Anterior cingulate cortex (tissue), 58 donors: ENCODE measurements around the gene ZCCHC7.

Experiments
- DNase-seq, 58 donors: peaks; one replicate each; lab custom pipeline; 2025; lab: John Stamatoyannopoulos, UW

The ZCCHC7 gene

DNA sequence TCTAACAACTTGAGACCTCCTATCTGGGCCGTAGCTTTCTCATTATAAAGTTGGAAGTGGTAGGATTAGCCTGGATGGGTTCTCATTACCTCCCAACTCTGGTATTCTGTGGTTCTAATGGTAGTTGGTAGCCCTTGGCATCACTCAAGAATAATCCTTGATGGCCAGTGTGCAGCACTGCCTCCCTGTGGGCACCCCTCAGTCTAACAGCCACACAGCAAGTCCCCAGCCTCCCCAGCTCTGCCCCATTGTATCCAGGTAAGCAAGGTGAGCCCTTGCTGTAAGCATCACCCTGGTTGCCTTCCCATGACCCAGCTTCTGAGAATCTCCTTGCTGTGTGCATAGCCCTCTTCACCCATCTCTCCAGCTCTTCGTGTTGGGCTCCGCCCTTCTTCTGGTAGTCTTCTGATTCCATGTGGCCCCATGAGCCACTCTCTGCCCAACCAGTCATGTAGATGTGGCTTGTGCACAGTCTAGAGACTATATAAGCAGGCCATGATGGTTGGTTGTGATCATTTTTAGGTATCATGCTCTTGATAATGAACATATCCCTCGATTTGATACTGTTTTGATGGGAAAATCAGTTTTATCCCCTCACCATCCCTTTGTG is 244.5 kb downstream of the ZCCHC7 start:
- no peak for DNase-seq

DNA sequence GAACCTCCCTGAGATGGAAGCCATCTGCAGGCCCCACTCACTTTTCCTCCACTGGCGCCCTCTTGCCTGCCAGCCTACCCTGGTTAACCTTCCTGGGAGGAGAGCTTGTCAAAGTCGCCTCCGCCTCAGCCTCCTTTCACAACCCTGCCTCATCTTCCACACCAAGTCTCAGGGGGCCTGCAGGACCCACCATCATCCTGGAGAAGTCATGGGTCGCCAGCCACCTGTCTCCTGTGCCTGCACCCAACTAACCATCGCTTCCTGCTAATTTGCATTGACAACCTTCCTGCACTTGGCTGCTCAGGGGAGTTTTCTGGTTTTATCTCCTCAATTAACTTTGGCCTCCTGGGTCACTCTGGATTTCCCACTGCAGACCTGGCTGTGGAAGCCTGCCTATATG is 249.3 kb downstream of the ZCCHC7 start:
- DNase-seq: no peak

GRCh38 chr9:37370282-37370681 is 249.9 kb downstream of the ZCCHC7 start:
- DNase-seq: no peak

- DNase-seq: no peak
These were observed 250.7 kb downstream of the ZCCHC7 start for GRCh38 chr9:37370968-37371563.

- DNase-seq: no peak
These were observed 251.4 kb downstream of the ZCCHC7 start for GRCh38 chr9:37371565-37372464.

DNA sequence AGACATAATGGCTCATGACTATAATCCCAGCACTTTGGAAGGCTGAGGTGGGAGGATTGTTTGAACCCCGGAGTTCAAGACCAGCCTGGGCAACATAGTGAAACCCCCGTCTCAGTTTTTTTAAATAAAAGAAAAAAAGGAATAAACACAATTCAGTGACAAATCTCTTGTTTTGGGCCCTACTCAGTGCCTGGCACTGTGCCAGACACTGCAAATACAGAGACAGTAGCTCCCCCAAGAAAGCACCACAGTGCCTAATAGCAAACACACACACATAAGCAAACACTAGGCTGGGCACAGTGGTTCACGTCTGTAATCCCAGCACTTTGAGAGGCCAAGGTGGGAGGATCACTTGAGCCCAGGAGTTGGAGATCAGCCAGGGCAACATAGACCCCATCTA is 252.5 kb downstream of the ZCCHC7 start:
- DNase-seq: no peak

- DNase-seq: no peak
These were observed 253.2 kb downstream of the ZCCHC7 start for GRCh38 chr9:37373621-37374020.

DNA sequence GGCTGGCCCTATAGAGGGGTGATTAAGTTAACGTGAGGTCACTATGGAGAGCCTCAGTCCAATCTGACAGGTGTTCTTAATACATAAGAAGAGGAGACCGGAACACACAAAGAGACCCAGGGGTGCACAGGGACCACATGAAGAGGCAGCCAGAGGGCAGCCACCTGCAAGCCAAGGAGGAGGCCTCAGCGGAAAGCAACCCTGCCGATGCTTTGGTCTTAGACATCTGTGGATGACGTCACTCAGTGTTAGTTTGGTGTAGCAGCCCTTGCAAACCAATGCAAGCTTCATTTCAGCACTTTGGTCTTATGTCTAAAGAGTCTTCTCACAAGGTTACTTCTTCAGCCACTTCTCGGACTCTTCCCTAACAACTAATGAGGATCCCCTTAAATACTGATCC is 254.5 kb downstream of the ZCCHC7 start:
- no peak for DNase-seq

DNA sequence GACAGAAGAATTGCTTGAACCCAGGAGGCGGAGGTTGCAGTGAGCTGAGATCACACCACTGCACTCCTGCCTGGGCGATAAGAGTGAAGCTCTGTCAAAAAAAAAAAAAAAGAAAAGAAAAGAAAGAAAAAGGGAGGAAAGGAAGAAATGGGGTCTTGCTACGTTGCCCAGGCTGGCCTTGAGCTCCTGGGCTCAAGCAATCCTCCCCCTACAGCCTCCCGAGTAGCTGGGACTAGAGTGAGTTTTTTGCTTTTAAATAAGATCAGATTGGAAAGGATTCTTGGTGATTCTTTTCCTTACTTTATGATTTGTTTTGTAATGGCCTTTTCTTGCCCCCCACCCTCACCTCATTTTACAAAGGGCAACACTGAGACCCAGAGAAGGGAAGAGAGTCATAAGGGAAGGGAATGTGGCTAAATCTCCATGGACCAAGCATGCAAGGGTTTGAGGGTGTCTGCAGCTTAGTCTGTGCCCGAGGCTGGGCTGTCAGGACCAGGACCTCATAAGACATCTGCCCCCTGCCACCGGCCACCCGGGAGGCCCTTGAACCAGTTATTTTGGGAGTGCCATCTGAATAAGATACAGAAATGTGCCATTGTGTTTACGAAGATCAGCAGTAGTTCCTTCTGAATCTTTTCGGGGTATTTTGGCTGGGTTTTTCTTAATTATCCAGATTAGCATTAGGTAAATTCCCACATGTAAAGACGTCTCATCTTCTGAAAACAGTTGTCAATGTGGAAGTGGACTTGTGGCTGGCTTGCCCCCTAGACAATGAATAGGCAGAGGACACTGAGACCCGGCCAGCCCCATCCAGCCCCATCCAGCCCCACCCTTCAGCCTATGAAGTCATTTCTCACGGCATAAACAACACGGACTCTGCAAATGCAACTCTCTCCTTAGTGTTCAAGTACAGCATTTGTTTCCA is 257.6 kb downstream of the ZCCHC7 start:
- DNase-seq: no peak

GRCh38 chr9:37378613-37379004 is 258.2 kb downstream of the ZCCHC7 start:
- DNase-seq: no peak

GRCh38 chr9:37379835-37380234 is 259.5 kb downstream of the ZCCHC7 start:
- no peak for DNase-seq

DNA sequence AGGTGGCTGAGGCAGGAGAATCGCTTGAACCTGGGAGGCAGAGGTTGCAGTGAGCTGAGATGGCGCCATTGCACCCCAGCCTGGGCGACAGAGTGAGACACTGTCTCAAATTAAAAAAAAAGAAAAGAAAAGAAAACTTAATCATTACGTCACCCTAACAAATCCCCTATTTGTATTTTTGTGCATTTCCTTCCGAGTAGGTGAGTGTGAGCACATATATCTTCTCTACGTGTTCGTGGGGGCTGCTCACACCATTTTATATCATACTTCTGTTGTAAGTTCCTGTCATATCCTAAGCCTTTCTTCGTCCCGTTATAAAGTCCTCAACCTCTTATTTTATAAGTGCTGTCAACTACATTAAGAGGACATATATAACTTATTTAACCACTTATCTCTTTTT is 260.2 kb downstream of the ZCCHC7 start:
- DNase-seq: no peak

DNA sequence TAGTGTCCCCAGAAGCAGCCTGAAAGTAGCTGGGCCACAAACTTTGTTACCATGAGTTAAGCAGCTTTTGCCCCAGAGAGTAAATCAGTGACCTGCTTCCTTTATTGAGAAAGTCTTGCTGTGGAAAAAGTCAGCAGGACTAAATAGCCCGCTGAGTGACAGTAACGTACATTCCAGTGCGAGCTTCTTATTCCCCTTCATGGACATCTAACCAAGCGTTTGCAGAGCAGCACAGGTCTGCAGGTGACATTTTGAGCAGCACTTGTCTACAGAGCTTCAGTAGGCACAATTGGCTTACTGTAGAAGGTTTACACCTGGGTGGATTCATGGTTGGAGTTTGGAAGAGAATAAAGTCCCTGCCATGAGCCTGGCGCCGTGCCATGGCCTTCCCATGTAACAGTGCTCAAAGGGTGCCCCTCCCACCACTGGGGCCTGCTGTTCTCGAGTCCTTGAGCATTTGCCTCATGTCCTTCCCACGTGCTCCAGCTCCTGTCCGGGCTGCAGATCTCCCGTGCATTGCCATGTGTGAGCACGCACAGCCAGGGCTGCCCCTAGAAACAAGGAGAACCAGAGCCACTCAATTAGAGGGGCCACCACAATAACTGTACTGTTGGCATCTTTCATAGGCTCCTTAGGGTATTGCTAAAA is 260.8 kb downstream of the ZCCHC7 start:
- DNase-seq: peak in 1 of 58 donors; percentile 3

DNA sequence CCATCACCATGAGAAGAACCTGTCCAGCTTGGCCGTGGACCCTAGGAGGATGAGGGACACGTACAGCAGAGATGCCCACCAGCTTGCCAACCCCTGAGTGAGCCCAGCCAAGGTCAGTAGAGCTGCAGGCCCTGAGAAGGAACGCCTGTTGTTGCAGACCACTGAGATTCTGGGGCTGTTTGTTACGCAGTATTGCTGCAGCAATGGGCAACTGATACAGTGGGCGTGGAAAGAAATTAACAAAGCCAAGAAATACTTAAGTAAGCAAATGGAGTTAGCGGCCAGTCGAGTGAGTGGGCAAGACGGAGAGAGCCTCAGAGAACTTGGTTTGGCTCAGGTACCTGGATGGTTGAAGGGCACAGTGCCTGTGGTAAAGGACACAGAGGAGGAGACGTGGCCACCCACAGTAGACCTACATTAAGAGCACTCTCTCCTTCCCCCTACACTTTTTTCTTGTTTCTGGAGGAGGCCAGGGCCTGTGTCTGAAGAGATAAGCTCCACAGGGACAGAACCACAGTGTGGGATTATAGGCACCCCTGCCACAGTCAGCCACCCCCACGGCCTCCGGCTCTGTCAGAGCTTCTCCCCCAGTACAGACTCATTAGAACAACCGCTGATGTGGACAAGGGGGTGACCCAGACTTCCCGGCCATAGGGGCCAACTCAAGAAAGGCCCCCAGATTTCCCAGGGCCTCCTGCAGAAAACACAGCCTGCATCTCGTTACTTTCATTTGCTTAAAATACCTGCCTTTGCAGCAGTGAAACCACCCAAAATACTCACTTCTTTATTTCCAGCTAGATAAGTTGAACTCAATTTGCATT is 262.0 kb downstream of the ZCCHC7 start:
- no peak for DNase-seq

DNA sequence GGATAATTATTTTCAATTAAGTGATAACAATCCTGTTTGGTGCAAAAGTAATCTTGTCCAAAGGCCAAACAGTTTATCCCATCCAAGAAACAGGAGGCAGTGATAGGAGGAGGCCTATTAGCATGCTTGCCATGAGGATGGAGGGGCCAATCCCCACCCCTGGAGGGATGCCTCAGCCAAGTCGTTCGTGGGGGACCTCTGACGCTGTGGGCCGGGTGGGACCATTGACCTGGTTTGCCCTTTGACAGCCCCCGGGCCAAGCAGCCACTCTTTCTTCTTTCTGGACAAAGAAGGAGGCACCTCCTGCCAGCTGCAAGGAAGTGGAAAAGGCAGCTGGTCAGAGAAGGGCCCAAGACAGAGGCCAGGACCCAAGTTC is 262.6 kb downstream of the ZCCHC7 start:
- DNase-seq: no peak

DNA sequence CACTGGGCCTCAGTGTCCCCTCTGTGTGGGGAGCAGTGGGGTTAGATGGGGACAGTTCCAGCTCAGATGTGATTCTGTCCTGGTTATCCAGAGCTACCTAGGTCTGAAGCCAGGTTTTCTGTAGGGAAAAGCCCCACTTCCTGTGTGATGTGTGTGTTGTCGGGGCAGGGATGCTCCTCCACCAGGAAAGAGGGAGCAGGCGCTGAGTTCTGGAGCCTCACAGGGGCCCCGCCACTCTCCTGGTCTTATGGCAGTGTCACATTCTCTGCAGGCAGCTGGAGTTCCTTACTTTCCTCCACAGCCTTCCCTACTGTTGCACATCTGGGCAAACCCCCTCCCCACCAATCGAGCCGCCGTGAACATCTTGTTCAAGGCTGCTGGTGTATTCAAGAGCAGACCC is 263.0 kb downstream of the ZCCHC7 start:
- DNase-seq: no peak

DNA sequence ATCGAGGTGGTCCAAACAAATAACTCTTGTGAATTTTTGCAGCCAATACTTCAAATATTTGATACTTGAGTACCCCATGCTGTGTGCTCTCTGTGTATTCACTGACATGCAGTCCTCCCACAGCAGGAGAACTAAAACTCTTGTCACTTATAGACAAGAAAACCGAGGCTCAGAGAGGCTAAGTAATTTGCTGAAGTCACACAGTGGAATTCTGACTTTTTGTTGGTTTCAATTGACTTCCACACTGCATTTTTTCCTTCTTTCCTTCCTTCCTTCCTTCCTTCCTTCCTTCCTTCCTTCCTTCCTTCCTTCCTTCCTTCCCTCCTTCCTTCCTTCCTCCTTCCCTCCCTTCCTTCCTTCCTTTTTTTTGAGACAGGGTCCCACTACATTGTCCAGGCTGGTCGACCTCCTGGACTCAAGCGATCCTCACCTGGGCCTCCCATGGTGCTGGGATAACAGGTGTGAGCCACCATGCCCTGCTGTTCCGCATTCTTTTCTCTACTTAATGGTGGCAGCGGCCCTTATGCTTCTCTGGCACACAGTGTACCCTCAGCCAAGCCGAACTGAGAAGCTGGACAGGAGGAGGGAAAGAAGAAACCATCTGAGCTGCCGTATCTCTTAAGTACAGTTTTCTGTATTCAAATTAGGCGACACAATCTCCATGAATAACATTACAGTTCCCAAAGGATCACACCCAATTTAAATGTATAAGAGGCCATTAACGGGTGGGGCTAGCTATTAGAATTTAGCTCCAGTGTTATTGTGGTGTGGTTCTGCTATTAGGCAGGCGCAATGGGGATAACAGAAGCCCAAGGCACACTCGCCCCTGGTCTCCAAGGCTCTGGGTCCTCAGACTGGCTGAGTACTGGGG is 263.7 kb downstream of the ZCCHC7 start:
- DNase-seq: no peak

GRCh38 chr9:37385286-37385685 is 264.9 kb downstream of the ZCCHC7 start:
- no peak for DNase-seq
